CD4-positive, alpha-beta T cell treated with Interleukin-2 at 100 ng/mL for 4 hours (primary cell): ENCODE results near the gene ITGB3.
"Not testable (repeated sequence)": the region's sequence is repeated elsewhere in the genome, so short reads cannot be mapped to it uniquely, and the experiment has no call there.

Experiments used
- DNase-seq: peaks from one replicate; pipeline ENCODE4 v3.0.0-alpha.2; 2020; ENCODE audit warnings: low spot score

The ITGB3 gene

DNA sequence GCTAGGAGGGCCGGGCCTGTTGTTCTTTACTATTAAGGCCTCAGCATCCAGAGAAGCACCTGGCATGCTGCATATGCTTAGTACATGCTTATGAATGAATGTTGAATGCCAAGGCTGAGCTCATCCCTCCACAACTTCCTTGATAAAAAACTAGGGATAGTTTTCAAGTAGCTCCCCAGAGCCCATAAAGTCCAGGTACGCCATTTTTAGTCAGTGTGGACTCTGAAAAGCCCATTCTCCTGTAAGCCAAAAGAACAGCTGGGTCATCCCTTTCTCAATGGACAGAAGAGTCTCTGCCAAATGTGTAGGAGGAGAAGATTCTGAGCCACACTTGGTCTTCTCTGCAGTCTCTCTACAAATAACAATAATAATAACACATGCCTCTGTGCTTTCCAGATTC is 8.9 kb upstream of the ITGB3 start:
- no peak for DNase-seq

DNA sequence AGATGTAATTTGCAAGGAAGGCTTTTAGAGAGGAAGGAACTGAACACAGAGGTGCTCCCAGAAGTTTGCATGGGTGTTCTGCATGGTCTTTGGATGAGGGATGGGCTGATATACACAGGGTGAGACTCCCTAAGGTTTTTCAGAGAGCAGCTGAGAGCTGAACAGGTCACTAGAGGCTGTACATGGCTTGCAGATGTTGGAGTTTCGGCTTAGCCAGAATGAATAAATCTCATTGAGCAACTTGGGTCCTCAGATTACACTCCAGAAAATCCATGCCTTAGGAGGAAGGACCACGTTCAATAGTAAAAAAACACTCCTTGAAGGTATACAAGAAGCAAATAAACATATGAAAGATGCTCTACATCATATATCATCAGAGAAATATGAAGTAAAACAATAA is 7.5 kb upstream of the ITGB3 start:
- no peak for DNase-seq

DNA sequence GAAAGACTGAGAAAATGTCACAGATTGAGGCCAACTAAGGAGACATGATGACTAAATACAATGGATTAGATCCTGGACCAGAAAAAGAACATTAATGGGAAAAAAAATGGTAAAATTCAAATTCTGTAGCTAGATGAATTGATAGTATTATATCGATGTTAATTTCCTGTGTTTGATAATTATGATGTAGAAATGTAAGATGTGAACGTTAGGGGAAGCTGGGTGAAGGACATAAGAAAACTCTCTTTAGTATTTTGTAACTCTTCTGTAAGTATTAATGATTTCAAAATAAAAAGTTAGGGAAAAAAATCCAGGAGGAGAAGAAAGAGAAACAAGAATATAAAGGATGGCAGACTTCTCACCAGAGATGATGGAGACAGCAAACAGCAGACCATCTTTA is 2.8 kb upstream of the ITGB3 start:
- no peak for DNase-seq

DNA sequence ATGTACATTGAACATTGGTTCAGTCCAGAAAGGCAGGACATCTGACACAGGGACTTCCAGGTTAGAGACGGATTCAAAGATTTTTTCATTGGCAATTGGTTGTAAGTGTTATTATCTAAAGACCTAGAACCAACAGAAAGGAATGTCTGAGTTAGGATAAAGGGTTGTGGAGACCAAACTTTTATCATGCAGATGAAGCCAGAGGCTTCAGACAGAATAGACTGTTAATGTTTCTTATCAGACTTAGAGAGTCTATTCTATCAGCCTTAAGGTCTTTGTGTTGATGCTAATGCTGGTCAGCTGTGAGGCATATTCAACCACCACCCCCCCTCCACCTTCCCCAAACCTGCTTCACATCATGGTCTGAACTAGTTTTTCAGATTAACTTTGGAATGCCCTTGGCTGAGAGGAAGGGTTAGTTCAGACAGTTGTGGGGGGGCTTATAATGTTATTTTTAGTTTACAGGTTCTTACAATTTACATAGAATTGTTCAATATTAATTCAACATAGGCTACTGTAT is 2.1 kb upstream of the ITGB3 start:
- no peak for DNase-seq

DNA sequence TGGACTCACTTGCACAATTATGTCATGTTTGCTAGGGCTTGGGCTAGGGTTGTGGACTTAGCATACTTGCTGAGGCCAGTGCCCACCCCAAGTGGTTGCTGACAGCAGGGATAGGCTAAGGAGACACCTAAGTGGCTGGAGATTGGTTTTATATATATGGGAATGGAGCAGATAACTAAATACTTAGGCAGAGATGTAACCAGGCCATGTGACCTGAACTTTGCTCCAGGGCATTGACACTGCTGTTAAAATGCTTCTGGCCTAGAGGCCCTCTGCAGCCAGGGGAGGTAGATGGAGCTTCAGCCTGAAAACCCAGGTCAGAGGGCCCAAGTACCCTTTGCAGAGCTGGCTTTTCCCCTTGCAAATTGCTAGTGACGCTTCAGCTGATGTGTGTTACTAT is 1.4 kb upstream of the ITGB3 start:
- no peak for DNase-seq

DNA sequence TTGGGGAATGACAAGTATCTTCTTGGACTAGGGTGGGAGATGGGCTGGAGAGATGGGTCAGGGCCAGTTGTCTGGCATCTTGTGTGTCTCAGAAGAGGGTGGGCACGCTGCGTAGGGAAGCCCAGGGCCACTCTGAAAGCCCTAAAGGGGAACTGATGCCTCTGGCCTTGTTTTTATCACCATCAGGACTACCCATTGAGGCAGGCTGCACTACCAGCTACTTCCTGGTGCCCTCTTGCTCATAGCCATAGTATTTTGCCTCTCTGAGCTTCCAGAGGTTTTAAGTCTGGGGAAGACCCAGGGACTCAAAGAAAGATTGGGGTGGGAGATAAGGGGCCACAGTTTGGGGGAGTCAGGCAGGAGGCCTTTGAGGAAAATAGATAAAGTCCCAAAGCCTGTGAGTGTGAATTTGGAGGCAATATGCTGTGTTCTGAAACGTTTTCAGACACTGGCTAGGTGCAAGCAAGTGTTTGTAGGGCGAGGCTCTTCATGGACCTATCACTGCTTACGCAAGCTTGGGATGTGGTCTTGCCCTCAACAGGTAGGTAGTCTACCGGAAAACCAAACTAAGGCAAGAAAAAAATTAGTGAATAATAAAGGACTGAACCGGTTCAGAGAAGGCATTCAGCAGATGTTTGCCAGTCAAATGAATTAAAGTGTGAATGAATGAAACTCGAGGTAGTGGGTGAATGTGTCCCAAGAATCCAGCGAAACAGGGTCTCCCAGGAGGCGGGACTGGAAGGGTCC is 688 bp upstream of the ITGB3 start:
- no peak for DNase-seq

DNA sequence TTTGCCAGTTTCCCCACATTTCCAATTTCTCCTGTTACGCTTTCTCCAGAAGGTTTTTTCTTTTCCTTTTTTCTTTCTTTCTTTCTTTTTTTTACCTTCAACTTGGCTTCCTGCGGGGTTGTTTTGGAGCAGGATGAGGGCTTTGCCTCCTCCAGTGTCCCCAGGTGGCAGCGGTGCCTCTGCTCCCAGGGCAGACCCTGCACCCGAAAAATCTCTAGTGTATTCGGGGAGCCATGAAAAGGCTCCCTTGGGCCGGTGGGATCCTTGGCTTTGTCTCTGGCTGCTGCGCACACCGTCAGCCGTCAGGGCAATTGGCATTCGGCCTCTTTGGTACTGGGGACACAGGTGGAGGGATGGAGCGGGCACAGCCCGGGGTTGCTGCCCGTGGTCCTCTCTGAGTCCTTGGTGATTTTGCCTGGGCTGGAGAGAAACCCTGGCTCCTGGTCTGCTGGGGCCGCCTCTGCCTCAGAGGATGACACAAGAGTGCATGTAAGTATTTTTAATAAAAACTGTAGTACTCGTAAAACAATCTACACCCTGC is 846 bp downstream of the ITGB3 start:
- DNase-seq = no peak

DNA sequence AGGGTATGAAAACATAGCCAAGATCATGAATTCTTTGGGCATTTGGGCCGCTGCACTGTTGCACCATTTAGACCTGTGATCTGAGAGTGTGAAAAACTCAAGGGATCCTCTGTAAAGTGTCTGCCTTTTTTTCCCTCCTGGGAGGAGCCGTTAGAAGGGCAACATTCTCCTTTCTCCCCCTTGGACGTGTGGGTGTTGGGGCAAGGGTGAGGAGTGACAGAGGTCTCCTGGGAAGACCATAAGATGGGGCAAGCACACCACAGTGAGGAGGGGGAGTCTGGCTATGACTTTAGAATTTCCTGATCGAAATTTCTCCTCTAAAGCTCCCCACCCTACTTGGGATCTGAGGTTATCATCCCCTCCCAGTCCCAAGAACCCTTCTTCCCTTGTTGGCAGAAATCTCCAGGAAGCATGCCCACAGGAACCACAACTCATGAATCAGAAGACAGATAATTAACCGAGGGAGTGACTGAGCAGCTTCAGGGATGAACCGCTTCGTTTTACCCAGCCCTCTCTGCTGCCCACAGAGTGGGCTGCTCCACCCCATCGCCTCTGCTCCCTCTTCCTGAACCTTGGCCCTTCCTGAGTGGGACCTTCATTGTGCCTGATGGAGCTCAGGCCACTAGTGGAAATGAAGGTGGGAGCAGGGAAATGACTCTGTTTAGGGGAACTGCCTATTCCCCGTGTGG is 4.2 kb downstream of the ITGB3 start:
- DNase-seq = no peak

DNA sequence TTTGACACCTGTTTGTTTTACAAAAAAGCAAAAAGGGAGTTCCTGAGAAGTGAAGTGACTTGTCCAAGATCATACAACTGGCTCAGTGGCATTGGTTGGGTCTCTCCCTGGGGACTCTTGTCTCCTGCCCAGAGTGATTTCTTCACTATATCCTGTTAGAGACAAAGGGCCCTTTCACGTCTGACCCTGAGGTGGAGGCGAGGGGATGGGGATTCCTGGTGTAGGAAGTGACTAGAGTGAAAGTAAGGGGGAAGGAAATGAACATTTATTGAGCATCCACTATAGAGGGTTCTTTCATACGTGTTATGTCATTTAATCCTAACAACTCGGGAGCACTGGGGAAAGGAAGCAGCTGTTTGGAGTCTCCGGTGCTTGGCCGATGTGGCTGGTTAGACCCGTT is 9.0 kb downstream of the ITGB3 start:
- DNase-seq = no peak

DNA sequence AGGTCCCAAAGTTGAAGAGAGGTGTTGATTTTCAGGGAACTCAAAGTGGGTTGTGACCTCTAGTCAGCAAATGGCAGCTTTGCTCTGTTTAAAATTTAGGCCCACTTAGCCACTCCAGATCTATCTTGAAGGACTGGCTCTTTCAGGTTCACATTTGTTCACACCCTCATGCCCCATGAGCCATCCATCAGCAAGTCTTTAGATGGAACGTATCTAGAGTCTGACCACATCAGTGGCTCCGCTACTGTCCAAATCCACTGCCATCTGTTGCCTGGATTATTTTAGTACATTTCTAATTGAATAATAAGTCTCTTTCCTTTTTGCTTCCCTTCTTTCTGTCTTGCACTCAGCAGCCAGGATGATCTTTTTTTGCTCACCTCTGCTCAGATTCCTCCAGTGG is 10.5 kb downstream of the ITGB3 start:
- no peak for DNase-seq

DNA sequence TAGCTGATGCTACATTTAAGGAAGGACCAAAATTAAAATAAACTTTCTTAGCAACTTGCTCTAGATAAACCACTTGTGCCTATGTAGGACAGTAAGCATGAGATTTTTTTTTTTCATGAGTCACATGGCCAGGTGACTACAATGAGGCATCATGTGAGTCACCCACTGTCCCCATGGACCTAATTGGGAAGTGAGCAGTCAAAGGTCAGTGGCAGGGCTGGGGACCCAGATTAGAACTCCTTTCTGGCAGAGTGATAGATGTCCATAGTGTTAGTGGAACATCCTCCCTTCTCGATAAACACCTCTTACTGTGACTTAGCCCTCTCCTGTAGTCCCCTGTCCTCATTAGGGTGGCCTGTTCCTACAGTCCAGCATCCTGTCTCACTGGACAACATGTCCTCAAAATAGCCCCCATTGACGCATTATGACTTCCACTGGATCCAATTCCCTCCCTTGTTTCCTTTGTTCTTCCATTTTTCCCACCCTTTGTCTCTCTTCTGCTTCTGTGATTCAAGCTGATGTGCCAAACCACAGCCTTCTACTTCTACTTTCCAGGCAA is 12.4 kb downstream of the ITGB3 start:
- no peak for DNase-seq

DNA sequence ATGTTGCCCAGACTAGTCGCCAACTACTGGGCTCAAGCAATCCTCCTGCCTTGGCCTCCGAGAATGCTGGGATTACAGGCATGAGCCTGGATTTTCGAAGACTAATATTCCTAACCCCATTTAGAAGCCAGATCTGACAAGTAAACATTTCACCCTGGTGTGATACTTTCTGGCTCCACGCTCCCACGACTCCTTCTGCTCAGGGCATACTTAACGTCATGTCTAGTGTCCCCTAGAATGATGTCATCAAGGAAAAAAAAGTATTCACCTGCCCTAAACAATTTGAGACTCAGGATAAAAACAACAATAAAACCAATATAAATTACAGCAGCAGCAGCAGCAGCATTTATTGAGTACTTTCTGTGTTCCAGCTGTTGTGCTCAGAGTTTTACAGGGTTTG is 13.2 kb downstream of the ITGB3 start:
- no peak for DNase-seq

DNA sequence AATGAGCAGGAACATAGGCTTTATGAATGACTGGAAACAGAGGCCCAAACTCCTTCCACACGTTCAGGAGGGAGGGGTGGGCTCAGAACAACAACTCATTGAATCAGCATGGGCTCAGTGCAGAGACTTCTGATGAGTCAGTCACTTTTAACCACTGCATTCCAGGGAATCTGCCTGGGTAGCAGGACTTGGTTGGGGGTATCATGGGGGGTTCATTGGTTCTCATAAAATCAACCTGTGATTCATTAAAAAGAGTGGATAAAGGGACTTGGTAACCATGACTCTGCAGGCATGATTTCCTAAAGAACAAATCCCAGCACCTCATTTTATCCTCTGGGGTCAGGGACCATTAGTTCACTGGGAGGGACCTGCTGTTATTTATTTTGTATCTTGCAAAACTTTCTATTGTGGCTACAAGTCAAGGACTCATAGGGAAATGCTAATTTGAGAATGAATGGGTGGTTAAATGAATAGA is 13.8 kb downstream of the ITGB3 start:
- DNase-seq = no peak

DNA sequence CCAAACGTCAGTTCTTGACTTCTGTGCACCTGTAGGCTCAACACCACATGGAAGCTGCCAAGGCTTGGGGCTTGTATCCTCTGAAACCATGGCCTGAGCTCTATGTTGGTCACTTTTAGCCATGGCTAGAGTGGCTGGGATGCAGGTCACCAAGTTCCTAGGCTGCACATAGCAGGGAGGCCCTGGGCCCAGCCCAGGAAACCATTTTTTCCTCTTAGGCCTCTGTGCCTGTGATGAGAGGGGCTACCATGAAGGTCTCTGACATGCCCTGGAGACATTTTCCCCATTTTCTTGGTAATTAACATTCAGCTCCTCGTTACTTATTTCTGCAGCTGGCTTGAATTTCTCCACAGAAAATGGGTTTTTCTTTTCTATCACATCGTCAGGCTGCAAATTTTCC is 15.3 kb downstream of the ITGB3 start:
- DNase-seq = not testable (repeated sequence)

DNA sequence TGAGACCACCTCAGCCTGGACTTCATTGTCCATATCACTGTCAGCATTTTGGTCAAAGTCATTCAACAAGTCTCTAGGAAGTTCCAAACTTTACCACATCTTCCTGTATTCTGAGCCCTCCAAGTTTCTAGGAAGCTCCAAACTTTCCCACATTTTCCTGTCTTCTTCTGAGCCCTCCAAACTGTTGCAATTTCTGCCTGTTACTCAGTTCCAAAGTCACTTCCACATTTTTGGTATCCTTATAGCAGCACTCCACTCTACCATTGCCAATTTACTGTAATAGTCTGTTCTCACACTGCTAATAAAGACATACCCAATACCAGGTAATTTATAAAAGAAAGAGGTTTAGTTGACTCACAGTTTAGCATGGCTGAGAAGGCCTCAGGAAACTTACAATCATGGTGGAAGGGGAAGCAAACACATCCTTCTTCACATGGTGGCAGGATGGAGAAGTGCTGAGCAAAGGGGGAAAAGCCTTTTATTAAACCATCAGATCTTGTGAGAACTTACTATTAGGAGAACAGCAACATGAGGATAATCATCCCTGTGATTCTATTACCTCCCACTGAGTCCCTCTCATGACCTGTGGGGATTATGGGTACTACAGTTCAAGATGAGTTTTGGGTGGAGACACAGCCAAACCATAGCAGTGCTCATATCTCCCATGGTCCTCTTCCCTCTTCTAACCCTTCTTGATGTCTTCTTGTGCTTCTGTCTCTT is 16.1 kb downstream of the ITGB3 start:
- DNase-seq = not testable (repeated sequence)

DNA sequence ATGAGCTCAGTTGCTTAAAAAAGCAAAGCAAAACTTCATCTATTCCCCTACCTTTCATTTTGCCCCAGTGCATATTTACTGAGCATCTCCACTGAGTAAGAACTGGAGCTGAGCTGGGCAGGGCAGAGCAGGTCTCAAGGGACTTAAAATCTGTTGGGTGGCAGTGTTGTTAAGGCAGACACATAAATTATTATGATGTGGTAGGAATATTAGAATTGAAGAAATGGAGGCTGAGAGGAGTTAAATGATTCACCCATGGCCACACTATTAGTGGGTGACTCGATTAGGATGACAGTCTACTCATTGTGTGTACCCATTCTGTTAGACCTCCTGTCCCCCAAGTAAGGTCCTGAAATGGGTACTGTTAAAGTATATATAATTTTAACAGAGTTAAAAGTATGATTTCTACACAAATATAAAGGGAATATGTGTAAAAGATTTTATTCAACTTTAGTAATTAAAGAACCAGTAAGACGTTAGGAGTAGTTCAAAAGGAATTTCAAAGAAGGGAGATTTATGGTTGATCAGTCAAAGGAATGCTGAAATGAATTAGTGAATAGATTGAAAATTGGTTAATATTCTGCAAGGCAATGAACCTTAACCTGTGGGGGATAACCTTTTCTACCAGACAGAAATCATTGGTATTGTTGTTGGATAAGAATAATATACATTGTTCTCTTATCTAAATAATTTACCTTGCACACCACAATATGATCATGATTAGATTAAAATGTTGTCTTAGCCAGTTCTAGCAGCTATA is 17.5 kb downstream of the ITGB3 start:
- DNase-seq = no peak

DNA sequence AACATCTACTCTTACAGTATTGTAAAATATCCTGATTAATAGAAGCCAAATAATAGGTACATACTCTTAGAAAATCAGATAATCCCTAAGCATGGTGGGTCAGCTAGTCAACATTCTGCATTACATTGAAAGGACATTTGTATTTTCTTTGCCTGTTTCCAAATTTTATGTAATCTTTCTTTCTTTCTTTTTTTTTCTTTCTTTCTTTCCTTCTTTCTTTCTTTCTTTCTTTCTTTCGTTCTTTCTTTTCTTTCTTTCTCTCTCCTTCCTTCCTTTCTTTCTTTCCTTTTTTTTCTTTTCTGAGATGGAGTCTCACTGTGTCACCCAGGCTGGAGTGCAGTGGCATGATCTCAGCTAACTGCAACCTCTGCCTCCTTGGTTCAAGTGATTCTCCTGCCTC is 18.9 kb downstream of the ITGB3 start:
- DNase-seq = no peak

DNA sequence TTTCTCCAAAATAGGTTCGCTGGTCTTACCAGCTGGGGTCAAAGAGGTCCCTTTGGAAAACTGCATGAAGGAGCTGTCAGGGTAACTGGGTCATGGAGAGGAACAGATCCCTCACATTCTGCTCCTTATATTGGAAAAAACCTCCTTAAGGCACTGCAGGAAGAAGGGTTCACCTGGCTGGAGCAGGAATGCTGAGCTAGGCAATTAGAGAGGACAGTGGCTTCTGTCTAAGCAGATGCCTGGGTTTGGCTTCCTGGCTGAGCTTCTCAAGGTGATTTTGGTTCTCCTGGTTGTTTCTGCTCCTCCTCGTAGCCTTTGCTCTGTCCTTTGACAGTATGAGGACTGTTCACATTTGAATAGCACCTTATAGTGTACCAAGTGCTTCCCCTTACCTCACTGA is 19.6 kb downstream of the ITGB3 start:
- DNase-seq = no peak

DNA sequence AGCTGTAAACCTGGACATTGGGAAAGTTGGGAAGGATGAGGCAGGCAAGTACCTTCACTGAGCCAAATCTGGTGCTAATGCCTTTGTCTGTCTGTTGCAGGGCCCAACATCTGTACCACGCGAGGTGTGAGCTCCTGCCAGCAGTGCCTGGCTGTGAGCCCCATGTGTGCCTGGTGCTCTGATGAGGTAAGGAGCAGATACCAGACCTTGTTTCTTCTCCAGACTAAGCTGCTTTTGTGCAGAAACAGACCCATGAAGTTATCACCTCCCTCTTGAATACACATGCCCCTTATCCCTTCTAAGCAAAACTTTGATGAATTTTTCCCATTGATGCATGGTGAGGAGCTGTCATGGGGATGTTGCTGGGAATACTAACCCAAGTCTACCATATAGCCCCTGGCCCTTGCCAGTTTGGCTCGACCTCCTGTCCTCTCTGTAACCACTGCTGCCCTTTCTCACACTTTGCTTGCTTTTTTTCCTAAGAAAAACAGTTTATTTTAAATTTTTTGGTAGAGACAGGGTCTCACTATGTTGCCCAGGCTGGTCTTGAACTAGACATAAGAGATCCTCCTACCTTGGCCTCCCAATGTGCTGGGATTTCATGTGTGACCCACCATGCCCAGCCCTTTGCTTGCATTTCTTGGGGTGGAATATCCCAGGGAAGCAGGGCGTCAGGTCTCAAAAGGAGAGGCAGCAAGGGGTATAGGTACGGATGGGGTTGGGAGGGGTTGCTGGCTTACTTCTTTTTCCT is 20.9 kb downstream of the ITGB3 start:
- no peak for DNase-seq

DNA sequence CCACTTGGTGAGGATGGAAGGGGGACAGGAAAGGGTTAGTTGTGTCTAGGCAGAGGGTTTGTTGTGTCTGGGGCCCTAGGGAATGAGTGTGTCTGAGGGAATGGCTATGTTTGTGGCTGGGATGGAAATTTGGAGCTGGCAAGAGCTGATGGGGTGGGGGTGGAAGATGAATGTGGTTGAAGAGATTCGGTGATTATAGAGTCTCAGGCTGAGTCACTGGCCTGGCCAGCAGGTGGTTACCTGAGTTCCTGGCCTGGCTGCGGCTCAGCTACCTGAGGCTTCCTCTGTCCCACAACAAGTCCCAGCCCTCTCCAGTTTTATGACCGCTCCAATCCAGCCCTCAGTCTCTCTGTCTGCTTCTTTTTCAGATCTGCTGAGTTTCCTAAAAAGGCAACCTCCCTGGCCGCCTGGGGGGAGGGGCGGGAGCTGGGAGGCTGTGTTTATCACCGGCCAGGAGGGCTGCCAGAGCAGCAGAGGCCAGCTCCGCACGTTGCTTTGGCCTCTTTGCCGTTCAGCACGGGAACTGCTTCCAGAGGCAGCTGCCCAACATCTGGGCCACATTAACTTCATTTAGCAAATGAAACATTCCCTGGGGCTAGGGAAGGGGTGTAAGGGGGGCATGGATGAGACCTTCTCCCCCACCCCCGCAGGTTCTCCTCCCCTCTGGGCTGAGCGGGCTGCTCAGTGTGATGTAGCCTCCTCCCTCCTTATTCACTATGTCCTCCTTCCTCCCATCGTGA is 21.8 kb downstream of the ITGB3 start:
- no peak for DNase-seq
